NCI-H748 (cell line): Measurements from ENCODE around the gene ZBTB48.

Source experiments
- DNase-seq: peaks from one replicate; lab custom pipeline; 2025; ENCODE audit not compliant: unreplicated experiment; lab: John Stamatoyannopoulos, UW

Gene ZBTB48

GRCh38 chr1:6603915-6604558 lies 24.2 kb downstream of the ZBTB48 start:
- DNase-seq, result no peak

GRCh38 chr1:6612641-6613360 lies 33.0 kb downstream of the ZBTB48 start:
- DNase-seq, result peak; percentile 69

DNA sequence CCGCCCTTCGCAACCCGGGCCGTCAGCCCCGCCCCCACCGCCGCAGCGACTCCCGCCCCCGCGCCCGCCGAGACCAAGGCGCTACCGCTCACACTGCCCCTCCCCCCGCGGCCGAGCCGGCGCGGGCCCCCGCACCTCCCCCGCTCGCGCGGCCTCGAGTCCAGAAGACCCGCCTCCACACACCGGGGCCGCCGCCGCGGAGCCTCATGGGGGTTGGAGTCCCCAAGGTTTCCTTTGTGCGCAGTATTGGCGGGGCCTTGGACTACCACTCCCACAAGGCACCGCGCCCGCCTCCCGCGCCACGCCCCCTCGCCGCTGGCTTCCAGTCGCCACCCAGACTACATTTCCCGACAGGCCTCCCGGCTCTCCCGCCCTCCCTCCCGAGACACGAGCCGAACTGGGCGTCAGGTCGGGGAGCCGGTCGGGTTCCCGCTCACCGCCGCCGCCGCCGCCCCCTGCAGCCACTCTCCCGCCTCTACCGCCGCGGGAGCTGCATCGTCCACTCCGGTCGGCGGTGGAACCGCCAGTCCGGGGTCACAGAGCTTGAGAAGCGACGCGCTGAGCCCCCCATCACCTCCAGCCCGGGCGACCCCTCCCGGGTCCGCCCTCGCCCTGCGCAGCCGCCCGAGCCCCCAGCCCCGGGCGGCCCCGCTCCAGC lies 33.7 kb downstream of the ZBTB48 start, which contains the start of gene PHF13:
Gene PHF13, plus strand, starts transcription at position 371 of the 658 bp plus-strand sequence. CDS start 336 bp downstream, outside the sequence.
- DNase-seq, result peak; percentile 97

GRCh38 chr1:6614019-6614928 lies 34.5 kb downstream of the ZBTB48 start:
- DNase-seq, result peak; percentile 30

DNA sequence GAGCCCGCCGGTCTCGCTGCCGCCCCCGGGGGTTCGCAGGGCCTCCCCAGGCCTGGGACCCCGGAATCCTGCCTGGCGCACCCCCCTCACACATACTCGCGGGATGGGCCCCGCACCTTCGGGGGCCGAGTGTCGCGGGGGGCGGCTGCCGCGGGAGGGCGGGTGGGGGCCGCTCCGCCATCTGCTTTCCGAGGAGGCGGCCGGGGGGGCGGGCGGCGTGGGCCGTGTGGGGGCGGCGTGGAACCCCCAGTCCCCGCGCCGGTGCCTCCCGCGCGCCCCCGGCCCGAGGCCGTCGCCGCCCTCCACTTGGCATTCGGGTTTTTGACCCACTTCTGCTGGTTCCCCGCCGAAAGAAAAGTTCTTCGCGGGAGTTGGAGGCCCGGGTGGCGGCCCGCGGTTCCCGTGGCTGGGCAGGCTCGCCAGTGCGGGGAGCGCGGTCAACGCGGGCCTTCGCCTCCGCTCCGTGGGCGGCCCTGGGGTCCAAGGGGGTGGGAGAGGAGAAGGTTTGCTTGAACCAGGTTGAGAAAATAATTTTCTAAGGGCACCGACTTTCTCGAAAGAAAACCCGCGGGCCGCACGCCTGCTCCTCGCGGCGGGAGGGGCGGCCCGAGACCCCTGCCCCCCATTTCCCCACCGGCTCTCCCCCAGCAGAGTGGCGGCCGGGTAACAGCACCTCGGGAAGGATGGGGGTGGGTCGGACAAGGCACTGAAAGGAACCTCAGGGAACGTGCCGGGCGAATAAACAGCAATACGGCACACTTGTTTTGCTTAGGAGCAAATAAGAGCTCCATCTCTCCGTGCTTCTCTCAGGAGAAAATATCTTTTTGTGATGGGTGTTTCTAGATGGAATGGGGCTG lies 35.4 kb downstream of the ZBTB48 start:
- no peak for DNase-seq

GRCh38 chr1:6619045-6619444 lies 39.3 kb downstream of the ZBTB48 start:
- no peak for DNase-seq

DNA sequence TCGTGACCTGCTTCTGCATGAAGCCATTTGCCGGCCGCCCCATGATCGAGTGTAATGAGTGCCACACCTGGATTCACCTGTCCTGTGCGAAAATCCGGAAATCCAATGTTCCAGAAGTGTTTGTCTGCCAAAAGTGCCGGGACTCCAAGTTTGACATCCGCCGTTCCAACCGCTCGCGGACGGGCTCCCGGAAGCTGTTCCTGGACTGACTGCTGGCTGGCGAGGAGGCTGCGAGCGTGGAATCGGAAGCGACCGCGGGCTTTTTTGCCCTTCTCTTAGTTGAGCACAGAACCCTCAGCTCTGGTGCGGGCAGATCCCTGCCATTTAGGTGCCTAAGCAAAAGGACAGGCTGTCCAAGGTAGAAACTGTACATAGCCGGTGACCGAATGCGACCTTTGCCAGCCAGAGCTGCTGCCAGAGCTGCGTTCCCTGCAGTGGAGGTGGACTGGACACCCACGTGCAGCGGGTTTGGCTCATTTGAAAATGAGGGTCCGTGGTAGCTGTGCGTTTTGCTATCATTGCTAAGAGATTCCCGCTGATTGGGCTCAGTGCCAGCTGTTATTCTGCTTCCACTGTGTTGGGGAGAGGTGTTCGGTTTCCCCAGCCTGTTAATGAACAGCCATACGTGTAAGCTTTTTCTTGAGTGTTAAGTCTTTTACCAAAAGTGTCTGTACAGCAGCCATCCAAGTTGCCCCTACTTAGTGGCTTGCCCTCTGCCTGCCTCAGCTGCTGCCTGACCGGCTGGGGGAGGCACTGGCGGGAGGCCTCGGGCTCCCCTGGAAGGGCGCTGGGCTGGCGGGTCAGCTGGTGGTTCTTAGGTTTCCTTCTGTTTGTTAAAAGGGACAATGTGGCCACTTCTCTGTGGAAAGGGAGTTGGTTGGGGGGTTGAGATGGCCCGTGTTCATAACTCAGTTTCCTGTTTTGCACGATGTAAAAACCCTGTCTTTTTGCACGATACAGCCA lies 41.9 kb downstream of the ZBTB48 start:
- DNase-seq, result no peak

- DNase-seq, result no peak
Measured at GRCh38 chr1:6622396-6623152, 42.8 kb downstream of the ZBTB48 start.

DNA sequence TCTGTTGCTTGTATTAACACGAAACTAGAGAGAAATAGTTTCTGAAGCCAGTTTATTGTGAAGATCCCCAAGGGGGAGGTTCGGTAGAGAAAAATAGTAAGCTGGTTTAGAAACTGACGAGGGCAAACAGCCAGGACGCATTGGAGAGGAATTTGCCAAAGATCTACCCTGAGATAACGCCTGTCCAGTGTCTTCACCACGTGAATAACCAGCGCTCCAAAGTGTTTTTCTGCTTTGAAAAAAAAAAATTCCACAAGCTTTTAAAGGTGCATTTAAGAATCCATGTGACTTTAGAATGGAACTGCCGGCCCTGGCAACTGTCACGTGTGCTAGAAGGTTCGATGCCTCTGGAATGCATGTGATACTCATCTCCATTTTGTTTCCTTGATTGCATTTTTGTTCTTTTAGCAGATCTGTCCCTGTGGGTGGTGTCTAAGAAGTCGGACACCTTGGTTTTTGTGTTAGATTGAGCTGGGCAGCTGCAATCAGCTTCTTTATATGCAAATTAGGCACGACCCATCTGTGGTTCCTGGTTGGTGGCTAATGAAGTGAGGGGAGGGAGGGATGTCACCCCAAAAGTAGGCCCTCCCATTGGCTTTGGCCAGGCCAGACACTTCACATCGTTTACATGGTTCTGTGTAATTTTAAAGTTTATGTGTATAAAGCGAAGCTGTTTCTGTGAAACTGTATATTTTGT lies 43.6 kb downstream of the ZBTB48 start:
- no peak for DNase-seq

GRCh38 chr1:6624710-6625583 lies 45.2 kb downstream of the ZBTB48 start, which contains the start of gene THAP3:
Gene THAP3, plus strand, starts transcription at chr1:6624868. Its CDS starts 351 bp downstream, at chr1:6625219.
- peak; percentile 80 for DNase-seq

DNA sequence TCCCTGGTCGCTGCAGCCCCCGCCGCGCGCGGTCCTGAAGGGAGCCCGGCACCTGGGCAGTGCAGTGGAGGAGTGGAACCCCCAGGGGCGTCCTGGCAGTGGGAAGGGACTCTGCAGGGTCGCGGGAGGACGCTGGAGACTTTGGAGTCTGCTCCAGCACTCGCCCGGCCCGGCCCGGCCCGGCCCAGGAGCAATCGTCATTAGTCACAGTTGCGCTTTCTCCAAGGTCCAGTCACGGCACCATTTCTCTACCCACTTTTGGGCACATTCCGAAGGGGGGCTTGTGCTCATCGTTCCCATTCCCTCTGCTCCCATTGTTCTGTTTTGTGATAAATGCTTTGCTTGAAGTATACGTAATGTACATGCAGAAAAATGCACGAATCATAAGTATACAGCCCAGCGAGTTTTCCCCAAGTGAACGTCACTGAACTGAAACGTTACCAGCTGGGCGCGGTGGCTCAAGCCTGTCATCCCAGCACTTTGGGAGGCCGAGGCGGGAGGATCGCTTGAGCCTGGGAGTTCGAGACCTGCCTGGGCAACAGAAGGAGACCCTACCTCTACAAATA lies 45.9 kb downstream of the ZBTB48 start:
- DNase-seq, result no peak

DNA sequence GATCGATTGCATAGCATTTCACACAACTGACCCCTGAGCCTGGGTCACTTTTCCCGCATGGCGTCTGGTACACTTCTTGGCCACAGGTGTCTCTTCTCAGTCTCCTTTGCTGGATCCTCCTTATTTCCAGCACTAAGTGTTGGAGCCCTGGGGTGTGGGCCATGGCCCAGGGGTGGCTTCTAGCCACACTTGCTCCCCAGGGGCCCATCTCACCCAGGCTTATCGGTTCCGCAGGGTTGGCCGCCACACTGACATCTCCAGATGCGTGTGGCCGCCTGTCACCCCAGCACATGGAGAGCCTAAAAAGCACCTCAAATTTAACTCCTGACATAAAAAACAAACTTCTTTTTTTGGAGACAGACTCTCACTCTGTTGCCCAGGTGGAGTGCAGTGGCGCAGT lies 47.2 kb downstream of the ZBTB48 start:
- no peak for DNase-seq

- DNase-seq, result no peak
Measured at GRCh38 chr1:6627841-6628545, 48.2 kb downstream of the ZBTB48 start.

DNA sequence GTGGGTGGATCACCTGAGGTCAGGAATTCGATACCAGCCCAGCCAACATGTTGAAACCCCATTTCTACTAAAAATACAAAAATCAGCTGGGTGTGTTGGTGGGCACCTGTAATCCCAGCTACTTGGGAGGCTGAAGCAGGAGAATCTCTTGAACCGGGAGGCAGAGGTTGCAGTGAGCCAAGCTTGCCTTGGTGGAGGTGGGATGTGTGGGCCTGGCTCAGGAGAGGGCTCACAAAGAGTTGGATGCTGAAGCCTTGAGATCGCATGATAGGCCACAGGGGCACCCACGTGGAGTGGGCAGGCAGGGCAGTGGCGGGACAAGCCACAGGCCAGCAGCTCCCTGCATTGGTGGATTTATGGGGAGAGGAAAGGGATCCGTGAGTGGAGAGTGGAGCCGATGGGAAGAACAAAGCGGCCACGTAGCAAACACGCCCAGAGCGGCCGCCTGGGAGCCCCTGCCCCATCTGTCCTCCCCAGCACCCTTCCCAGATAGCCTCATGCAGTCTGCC lies 49.2 kb downstream of the ZBTB48 start:
- DNase-seq, result no peak

DNA sequence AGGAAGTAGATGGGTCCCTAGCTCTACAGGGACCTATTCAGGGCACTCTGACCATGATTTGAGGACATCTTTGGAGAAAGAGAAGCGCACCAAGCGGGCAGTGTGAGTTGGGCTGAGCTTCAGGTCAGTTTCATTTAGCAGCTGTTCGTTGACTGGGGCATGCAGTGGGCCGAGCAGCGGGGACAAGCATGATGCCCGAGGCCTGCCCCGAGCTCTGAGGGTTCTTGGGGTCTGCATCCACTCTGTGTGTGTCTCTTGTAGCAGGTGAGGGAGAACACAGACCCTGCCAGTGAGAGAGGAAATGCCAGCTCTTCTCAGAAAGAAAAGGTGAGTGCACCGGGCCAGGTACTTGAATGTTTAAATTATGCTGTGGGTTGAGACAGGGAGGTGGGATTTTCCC lies 50.2 kb downstream of the ZBTB48 start:
- DNase-seq, result no peak
